ENCODE data around the gene TSHZ3. TPM values are rescaled to one million over a fixed set of nuclear protein-coding genes. Genes with fewer than 3 reads are reported as not detected.
A peak's percentile ranks its signal among the peaks of the same experiment; 100 is the strongest.

TSHZ3 gene
- total RNA-seq (2014; rRNA removed; shearing (Covaris generic)) = 8.5 and 9.9 TPM in 2 replicates

DNA sequence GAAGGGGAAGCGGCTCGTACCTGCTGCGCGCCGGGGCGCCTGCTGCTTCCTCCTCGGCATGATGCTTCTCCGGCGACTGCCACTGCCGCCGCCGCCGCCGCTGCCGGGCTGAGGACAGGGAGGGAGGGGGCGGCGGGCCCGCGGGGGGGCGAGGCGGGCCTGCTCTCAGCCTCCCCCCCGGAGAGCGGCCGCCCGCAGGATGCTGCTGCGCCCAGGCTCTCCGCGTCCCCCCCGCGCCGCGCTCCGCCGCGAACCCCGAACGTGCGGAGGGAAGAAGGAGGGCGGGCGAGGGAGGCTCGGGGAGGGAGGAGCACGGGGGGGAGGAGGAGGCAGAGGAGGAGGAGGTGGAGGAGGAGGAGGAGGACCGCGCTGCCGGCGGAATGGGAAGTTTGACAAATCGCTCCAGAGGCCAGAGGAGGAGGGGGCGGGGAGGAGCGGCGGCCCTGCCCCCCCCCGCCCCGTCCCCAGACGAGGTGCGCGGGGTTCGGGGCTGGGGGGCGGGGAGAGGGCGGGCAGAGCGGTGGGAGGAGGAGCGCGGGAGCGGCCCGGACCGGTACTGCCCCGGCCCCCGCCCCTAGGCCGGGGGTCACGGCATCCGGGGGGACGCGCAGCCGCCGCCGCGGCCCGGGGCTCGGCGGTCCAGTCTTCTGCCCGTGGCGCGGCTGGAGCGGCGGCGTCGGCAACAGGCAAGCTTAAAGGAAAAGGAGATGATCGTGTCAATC, at the start of gene TSHZ3:
Gene TSHZ3 (minus strand): TSS at position 277 of the 722 bp plus-strand sequence. CDS start 217 bp downstream, at position 60.
- peak; percentile 91 for DNase-seq (ENCODE audit: low read depth)

- no peak for DNase-seq (ENCODE audit: low read depth)
These were observed 48.1 kb upstream of the TSHZ3 start for GRCh38 chr19:31397308-31397707.

DNA sequence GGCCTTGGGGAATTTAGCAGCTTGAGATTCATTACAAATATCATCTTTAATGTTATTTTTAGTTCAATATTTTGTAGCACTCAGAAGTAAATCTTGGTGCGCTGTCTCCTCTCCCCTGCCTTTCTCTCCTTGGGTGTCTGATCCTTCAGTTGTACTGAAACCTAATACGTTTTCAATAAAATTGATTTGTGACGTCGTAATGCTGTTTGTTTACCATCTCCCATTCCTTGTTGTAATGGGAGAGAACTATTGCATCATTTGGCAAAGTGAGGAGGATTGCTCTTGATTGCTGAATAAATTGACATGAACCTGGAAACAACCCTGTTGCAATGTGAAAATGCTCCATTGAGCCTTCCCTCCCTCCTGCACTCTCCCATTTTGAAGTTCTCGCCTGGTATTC, 43.2 kb upstream of the TSHZ3 start:
- no peak for DNase-seq (ENCODE audit: low read depth)

DNA sequence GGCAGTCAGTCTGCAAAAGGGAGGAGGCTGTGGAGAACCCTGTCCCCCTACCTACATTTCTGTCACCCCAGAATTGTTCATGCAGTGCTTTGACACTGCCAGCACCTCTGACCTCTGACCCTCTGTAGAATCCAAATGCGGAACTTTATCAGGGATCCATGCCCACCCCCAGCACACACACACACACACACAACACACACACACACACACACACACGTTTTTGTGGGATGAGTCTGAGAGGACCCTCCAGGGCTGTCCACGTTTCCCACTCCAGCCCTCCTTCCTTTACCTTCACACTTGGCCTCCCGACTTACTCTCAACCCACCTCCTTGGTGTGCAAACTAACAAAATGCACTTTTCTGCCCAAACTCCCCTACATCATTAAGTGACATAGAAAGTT, 42.3 kb upstream of the TSHZ3 start:
- DNase-seq (ENCODE audit: low read depth) = no peak

- no peak for DNase-seq (ENCODE audit: low read depth)
These were observed 41.5 kb upstream of the TSHZ3 start for GRCh38 chr19:31390711-31391110.

- no peak for DNase-seq (ENCODE audit: low read depth)
These were observed 40.6 kb upstream of the TSHZ3 start for GRCh38 chr19:31389874-31390273.

- peak; percentile 76 for DNase-seq (ENCODE audit: low read depth)
These were observed 38.6 kb upstream of the TSHZ3 start for GRCh38 chr19:31387717-31388301.

DNA sequence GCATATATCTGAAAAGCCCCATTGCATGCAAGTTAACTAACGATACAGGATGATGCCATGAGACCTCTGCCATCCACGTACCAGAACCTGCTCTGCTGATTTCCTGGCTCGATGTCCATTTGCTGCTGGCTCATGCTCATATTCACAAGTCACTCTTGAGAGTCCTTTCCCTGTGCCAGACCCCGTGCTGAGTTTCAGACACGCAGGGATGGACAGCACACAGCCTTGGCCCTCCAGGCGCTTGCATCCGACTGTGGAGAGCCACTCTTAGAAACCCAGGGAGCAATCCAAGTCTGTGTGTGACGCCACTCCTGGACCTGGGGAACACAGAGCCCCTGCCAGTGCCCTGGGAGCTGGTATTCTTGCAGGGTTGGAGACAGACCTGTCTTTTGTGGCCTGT, 37.6 kb upstream of the TSHZ3 start:
- DNase-seq (ENCODE audit: low read depth) = no peak

DNA sequence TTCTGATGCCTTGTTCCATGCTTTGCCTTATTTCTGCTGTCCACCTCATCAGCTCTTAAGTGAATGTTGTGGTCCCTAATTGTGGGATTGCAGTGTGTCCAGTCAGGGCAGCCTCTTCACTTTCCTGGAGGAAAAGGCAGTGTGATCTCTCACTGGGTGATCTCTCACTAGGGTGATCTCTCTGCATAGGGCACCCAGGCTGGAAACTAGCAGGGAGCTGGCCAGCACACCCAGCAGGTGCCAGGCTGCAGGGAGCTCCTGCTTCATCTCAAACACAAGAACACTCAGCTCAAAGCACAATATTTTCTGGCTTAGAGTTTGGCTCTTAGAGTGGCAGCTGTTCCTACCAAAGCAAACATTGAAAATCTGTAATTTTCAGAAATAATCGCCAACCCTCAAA, 36.5 kb upstream of the TSHZ3 start:
- no peak for DNase-seq (ENCODE audit: low read depth)

- DNase-seq (ENCODE audit: low read depth) = no peak
These were observed 34.3 kb upstream of the TSHZ3 start for GRCh38 chr19:31383553-31383952.

GRCh38 chr19:31380854-31381253, 31.6 kb upstream of the TSHZ3 start:
- no peak for DNase-seq (ENCODE audit: low read depth)

DNA sequence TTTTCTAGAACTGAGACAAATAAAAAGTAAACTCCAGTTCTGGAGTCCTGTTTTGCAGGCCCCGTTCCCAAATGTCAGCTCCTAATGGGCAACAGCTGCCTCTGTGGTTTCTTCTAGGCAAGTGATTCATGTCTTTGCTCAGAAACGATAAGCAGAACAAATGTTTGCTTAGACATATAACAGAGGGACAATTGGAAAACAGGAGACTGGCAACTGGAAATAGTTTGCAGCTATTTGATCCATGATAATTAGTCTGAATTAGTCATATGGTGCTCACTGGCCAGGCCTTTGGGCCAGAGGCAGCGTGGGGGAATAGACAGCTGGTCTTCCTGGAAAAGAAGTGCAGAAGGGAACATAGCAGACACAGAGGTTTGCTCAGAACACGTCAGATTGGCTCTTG, 29.2 kb upstream of the TSHZ3 start:
- DNase-seq (ENCODE audit: low read depth) = peak; percentile 99

DNA sequence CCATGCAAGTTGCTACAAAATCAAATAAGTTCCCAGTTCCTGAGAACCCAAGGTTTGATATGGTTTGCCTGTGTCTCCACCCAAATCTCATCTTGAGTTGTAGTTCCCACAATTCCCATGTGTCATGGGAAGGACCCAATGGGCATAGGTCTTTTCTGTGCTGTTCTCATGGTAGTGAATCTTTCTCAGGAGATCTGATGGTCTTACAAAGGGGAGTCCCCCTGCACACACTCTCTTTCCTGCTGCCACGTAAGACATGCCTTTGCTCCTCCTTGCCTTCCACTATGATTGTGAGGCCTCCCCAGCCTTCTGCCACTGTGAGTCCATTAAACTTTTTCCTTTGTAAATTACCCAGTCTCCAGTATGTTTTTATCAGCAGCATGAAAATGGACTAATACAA, 28.5 kb upstream of the TSHZ3 start:
- DNase-seq (ENCODE audit: low read depth) = peak; percentile 48

DNA sequence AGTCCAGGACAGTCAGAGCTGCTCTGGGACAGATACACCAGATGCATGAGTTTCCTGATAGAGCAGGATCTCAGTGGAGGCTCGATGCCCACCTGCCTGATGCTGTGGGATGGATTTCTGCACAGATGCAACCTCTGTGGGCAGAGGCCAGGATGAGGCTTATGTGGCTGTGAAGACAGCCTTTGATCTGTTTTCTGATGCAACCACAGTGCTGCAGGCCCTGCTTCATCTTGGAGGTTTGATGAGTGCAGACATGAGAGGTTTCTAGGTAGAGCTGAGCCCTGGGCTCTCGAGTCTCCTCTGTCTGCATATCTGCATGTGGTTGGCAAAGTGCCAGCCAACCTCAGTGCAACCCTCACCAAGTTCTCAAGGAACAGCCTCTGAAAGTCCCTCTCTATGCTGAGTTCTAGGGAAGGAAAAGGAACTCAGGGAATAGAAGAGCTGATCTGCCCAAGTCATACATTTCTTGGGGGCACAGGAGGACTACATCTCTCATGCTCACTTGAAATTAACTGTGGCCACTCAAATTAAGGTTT, 23.1 kb upstream of the TSHZ3 start:
- peak; percentile 71 for DNase-seq (ENCODE audit: low read depth)

- DNase-seq (ENCODE audit: low read depth) = no peak
These were observed 21.0 kb upstream of the TSHZ3 start for GRCh38 chr19:31370216-31370615.

- no peak for DNase-seq (ENCODE audit: low read depth)
These were observed 15.7 kb upstream of the TSHZ3 start for GRCh38 chr19:31364963-31365362.

DNA sequence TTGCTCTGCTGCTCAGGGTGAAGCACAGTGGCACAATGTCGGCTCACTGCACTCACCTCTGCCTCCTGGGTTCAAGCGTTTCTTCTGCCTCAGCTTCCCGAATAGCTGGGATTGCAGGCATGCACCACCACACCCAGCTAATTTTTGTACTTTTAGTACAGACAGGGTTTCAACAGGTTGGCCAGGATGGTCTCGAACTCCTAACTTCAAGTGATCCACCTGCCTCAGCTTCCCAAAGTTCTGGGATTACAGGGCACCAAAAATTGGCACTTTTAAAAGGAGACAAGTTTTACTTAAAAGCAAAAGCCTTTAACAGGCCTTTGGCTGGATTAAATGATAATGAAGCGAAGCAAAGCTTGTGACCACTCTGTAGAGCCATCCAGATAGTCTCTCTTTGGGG, 12.5 kb upstream of the TSHZ3 start:
- no peak for DNase-seq (ENCODE audit: low read depth)

- DNase-seq (ENCODE audit: low read depth) = no peak
These were observed 8.1 kb upstream of the TSHZ3 start for GRCh38 chr19:31357315-31357673.

DNA sequence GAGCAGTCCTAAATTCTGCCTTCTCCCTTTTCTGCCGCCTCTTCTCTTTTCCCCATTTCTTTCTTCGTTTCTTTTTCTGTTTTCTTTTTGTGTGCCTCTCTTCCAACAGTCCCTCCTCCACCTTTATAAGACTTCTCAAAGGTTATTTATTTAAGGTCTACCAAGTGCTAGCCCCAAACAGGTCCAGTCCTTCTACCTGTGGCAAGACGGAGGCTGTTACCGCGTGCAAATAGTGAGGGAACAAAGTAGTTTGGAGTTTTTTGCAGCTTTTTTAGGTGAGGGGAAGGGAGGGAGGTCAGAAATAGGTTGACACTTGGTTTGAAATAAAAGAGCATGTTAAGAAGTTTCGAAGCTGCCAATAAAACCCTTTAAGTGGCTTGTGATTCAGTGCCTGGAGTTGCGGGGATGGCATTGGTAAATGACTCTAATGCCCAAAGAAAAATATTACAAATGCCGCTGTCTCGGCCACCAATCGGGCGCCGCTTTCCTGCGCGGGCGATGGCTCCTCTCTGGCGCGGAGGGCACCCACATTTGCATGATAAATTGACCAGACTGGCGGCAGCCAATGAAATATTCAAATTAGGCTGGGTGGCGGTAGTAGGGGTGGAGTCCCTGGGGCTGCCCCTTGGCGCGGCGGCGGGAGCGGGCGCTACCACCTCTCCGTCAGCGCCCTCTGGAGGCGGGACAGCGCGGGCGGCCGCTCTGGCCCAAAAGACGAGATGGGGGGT, 7.5 kb upstream of the TSHZ3 start:
- DNase-seq (ENCODE audit: low read depth) = peak; percentile 59

DNA sequence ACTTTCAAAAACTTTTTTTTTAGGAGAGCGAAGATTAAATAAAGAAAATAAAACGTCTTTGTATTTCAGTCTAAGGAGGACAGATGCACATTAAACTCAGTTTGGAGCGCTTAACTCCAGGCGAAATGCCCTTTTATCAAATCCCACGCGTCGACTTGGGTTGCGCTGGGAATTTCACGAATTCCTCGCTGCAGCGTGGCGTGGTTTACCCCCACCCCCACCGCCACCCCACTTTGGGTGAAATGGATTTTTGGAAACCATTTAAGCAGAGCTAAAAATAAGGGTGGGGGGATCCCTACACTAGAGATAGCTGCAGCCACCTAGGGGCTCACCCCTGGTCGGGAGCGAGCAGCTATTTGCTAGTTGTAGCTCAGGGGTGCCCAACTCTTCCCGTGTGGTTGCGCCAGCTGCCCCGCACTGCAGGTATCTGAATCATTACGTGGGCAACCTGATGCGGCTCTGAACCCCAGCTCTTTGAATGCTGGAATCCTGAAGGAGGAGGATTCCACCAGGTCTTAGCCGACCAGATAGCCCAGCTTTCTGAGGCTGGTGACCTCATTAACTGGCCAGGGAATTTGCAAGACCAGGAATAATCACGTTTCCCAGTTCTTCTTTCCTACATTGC, 6.5 kb upstream of the TSHZ3 start:
- DNase-seq (ENCODE audit: low read depth) = no peak

- no peak for DNase-seq (ENCODE audit: low read depth)
These were observed 5.8 kb upstream of the TSHZ3 start for GRCh38 chr19:31354799-31355664.
